K562 (cell line): Measurements from ENCODE around the gene ZNF22.

ENCODE experiments used
- CBX8 ChIP-seq: fragments of 200-600 bp; sonication (generic); IDR thresholded peaks from 2 replicates; pipeline ENCODE4 v1.6.1; 2012; ENCODE audit warnings: borderline replicate concordance, mixed run types, low read depth, mild to moderate bottlenecking, moderate library complexity, mixed read lengths, low read length, control low read depth, inconsistent platforms; ENCODE audit not compliant: poor library complexity, severe bottlenecking; ENCODE audit errors: extremely low read depth
- EP300 ChIP-seq: IDR thresholded peaks from 2 replicates; pipeline ENCODE4 v1.6.1; 2012; ENCODE audit warnings: low read length, improper control_type of control experiment
- EZH2 ChIP-seq: IDR thresholded peaks from 2 replicates; pipeline ENCODE4 v1.6.1; 2012; ENCODE audit warnings: low read depth, mild to moderate bottlenecking, inconsistent platforms, low read length, borderline replicate concordance
- PHB2 ChIP-seq: fragments of 450-650 bp; IDR thresholded peaks from 2 replicates; pipeline ENCODE4 v1.6.1; 2017; ENCODE audit warnings: low read depth
- POU5F1 ChIP-seq: fragments of 150-350 bp; IDR thresholded peaks from 2 replicates; pipeline ENCODE4 v1.6.1; 2014; ENCODE audit warnings: borderline replicate concordance, low read length, low read depth, mild to moderate bottlenecking; ENCODE audit not compliant: partially characterized antibody
- SMARCC2 ChIP-seq: fragments of 450-650 bp; IDR thresholded peaks from 2 replicates; pipeline ENCODE4 v1.6.1; 2017; ENCODE audit warnings: antibody characterized with exemption, moderate library complexity, mild to moderate bottlenecking, low read depth
- STAT5B ChIP-seq: fragments of 250-450 bp; sonication (Bioruptor Pico); IDR thresholded peaks from 2 replicates; pipeline ENCODE4 v1.8.0; 2021; ENCODE audit warnings: mild to moderate bottlenecking, inconsistent platforms
- TF ChIP-seq, protein P1 (sequence below), 3 experiments: IDR thresholded peaks in 2 of 3; conservative IDR thresholded peaks in 1 of 3; 2 replicates each; pipeline ENCODE4 v1.5.1; 2011 to 2012; ENCODE audit warnings: low read length in 3 of 3, mild to moderate bottlenecking in 3 of 3, control low read depth in 2 of 3, improper control_type of control experiment in 1 of 3, inconsistent platforms in 1 of 3, low read depth in 1 of 3, mixed read lengths in 1 of 3, moderate library complexity in 1 of 3; ENCODE audit not compliant: insufficient read depth in 2 of 3
- TF ChIP-seq, protein P2 (sequence below): sonication (generic); formaldehyde crosslinking; IDR thresholded peaks from 2 replicates; pipeline ENCODE4 v1.8.1; 2022; ENCODE audit warnings: missing genetic modification reagents

DNA sequence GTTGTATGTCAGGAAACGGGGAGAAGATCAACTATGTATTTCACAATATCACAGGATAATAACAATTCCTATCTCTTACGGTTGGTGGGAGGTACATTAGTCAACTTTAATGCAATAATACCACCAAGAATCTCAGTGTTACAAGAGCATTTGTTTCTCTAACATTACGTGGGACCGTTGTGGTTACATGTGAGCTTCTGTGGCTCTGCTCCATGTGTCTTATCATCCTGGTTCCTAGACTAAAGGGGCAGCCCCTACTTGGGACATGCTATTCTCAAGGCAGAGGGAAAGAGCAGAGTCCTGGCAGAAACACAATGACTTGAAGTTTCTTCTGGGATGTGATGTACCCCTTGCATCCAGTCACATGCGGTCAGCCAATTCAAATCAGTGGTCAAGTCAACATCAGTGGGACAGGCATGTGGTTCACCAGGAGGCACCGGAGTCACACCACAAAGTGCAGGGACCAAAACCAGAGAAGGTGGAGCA lies 2.5 kb upstream of the ZNF22 start:
- TF ChIP-seq PHB2 = no peak
- TF ChIP-seq, protein P1, sequence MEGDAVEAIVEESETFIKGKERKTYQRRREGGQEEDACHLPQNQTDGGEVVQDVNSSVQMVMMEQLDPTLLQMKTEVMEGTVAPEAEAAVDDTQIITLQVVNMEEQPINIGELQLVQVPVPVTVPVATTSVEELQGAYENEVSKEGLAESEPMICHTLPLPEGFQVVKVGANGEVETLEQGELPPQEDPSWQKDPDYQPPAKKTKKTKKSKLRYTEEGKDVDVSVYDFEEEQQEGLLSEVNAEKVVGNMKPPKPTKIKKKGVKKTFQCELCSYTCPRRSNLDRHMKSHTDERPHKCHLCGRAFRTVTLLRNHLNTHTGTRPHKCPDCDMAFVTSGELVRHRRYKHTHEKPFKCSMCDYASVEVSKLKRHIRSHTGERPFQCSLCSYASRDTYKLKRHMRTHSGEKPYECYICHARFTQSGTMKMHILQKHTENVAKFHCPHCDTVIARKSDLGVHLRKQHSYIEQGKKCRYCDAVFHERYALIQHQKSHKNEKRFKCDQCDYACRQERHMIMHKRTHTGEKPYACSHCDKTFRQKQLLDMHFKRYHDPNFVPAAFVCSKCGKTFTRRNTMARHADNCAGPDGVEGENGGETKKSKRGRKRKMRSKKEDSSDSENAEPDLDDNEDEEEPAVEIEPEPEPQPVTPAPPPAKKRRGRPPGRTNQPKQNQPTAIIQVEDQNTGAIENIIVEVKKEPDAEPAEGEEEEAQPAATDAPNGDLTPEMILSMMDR (IDR thresholded peaks at IDR 0.05 in 2 of 3, conservative IDR thresholded peaks at IDR 0.05 in 1 of 3; ENCODE audit: insufficient read depth in 2 of 3, low read depth in 1 of 3, low read length in 3 of 3) = no peak
- TF ChIP-seq, protein P2, sequence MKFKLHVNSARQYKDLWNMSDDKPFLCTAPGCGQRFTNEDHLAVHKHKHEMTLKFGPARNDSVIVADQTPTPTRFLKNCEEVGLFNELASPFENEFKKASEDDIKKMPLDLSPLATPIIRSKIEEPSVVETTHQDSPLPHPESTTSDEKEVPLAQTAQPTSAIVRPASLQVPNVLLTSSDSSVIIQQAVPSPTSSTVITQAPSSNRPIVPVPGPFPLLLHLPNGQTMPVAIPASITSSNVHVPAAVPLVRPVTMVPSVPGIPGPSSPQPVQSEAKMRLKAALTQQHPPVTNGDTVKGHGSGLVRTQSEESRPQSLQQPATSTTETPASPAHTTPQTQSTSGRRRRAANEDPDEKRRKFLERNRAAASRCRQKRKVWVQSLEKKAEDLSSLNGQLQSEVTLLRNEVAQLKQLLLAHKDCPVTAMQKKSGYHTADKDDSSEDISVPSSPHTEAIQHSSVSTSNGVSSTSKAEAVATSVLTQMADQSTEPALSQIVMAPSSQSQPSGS (CRISPR knock-in tag) = no peak
- TF ChIP-seq STAT5B (CRISPR knock-in tag) = no peak
- no peak for TF ChIP-seq CBX8
- no peak for TF ChIP-seq POU5F1
- no peak for TF ChIP-seq EZH2
- no peak for TF ChIP-seq SMARCC2
- TF ChIP-seq EP300 = no peak
